ENCODE results near the gene SUPV3L1. TPM values are rescaled to one million over a fixed set of nuclear protein-coding genes. Genes with fewer than 3 reads are reported as not detected.
"Not testable (repeated sequence)": the region's sequence is repeated elsewhere in the genome, so short reads cannot be mapped to it uniquely, and the experiment has no call there.

The SUPV3L1 gene
- 10 to 100 TPM; 15.4 to 26.3 (median 21.5) TPM for polyA plus RNA-seq (ENCODE audit: low read depth in 6 of 6)

- peak; percentile 91 for DNase-seq
- peaks cover 7% of the 10 kb centered on the region in 2 donors for H3K36me3 Mint-ChIP-seq
- peak; percentile 80 to 83 for ATAC-seq (ENCODE audit: low read depth in 2 of 2)
- no peaks in the 10 kb centered on the region for H3K27me3 Mint-ChIP-seq
- peaks cover 0 to 1% (median 0%) of the 10 kb centered on the region in 7 donors for H3K9me3 Mint-ChIP-seq
- H3K27ac Mint-ChIP-seq: peak within 1 kb of the TSS; percentile 100
- peaks cover 29 to 48% (median 34%) of the 10 kb centered on the region in 3 donors for H3K4me1 Mint-ChIP-seq
- H3K4me3 Mint-ChIP-seq: peak within 1 kb of the TSS; percentile 92 to 98 (median 96)
These were observed at the start of gene SUPV3L1 for GRCh38 chr10:69179743-69180524. Gene SUPV3L1 (plus strand): TSS chr10:69180234. CDS start chr10:69180292, 58 bp downstream.

- ATAC-seq (ENCODE audit: low read depth in 2 of 2) (no peak), DNase-seq (no peak)
- H3K36me3 Mint-ChIP-seq: peaks cover 0 to 13% of the 10 kb centered on the region in 2 donors
- H3K27ac Mint-ChIP-seq: peak overlapping the region in 2 of 6 donors; percentile 7 to 35
- no peaks in the 10 kb centered on the region for H3K9me3 Mint-ChIP-seq
- H3K4me3 Mint-ChIP-seq: no peak overlapping the region
- H3K4me1 Mint-ChIP-seq: peaks cover 21 to 30% (median 24%) of the 10 kb centered on the region in 3 donors
- no peaks in the 10 kb centered on the region for H3K27me3 Mint-ChIP-seq
These were observed 49.8 kb upstream of the SUPV3L1 start for GRCh38 chr10:69130251-69130650.

GRCh38 chr10:69139961-69140360 is 40.1 kb upstream of the SUPV3L1 start:
- Mint-ChIP-seq H3K4me1 (peaks cover 18 to 38% (median 18%) of the 10 kb centered on the region in 3 donors), H3K27me3 (no peaks in the 10 kb centered on the region), H3K36me3 (peaks cover 0 to 4% of the 10 kb centered on the region in 2 donors), H3K4me3 (peak overlapping the region in 1 of 8 donors; percentile 52), H3K9me3 (no peaks in the 10 kb centered on the region), H3K27ac (no peak overlapping the region)
- ATAC-seq (ENCODE audit: low read depth in 2 of 2) (no peak), DNase-seq (no peak)

- H3K27me3 Mint-ChIP-seq: no peaks in the 10 kb centered on the region
- no peaks in the 10 kb centered on the region for H3K9me3 Mint-ChIP-seq
- no peak for ATAC-seq (ENCODE audit: low read depth in 2 of 2)
- no peaks in the 10 kb centered on the region for H3K36me3 Mint-ChIP-seq
- H3K4me3 Mint-ChIP-seq: no peak overlapping the region
- peak overlapping the region in 1 of 6 donors; percentile 7 for H3K27ac Mint-ChIP-seq
- no peak for DNase-seq
- H3K4me1 Mint-ChIP-seq: peaks cover 18 to 39% (median 18%) of the 10 kb centered on the region in 3 donors
These were observed 38.7 kb upstream of the SUPV3L1 start for GRCh38 chr10:69141304-69141703.

GRCh38 chr10:69142074-69142473 is 38.0 kb upstream of the SUPV3L1 start:
- not testable (repeated sequence) for H3K4me3 Mint-ChIP-seq; H3K36me3 Mint-ChIP-seq; H3K27me3 Mint-ChIP-seq; DNase-seq; H3K9me3 Mint-ChIP-seq; ATAC-seq (ENCODE audit: low read depth in 2 of 2)
- peaks cover 22 to 45% (median 22%) of the 10 kb centered on the region in 3 donors for H3K4me1 Mint-ChIP-seq
- H3K27ac Mint-ChIP-seq: peak overlapping the region in 1 of 6 donors; percentile 78

- no peak for ATAC-seq (ENCODE audit: low read depth in 2 of 2)
- DNase-seq: no peak
- Mint-ChIP-seq H3K4me1 (peaks cover 22 to 45% (median 24%) of the 10 kb centered on the region in 3 donors), H3K9me3 (no peaks in the 10 kb centered on the region), H3K27me3 (no peaks in the 10 kb centered on the region), H3K36me3 (no peaks in the 10 kb centered on the region), H3K27ac (no peak overlapping the region), H3K4me3 (no peak overlapping the region)
These were observed 37.1 kb upstream of the SUPV3L1 start for GRCh38 chr10:69142983-69143382.

GRCh38 chr10:69145329-69145728 is 34.7 kb upstream of the SUPV3L1 start:
- Mint-ChIP-seq H3K4me3 (no peak overlapping the region), H3K27ac (no peak overlapping the region), H3K27me3 (no peaks in the 10 kb centered on the region), H3K9me3 (no peaks in the 10 kb centered on the region), H3K36me3 (no peaks in the 10 kb centered on the region), H3K4me1 (peaks cover 20 to 34% (median 26%) of the 10 kb centered on the region in 3 donors)
- ATAC-seq (ENCODE audit: low read depth in 2 of 2) (no peak), DNase-seq (no peak)

- Mint-ChIP-seq H3K9me3 (no peaks in the 10 kb centered on the region), H3K27me3 (no peaks in the 10 kb centered on the region), H3K4me3 (no peak overlapping the region), H3K27ac (no peak overlapping the region), H3K4me1 (peaks cover 19 to 31% (median 29%) of the 10 kb centered on the region in 3 donors), H3K36me3 (no peaks in the 10 kb centered on the region)
- ATAC-seq (ENCODE audit: low read depth in 2 of 2) (no peak), DNase-seq (no peak)
These were observed 34.2 kb upstream of the SUPV3L1 start for GRCh38 chr10:69145864-69146263.

GRCh38 chr10:69146759-69147158 is 33.3 kb upstream of the SUPV3L1 start:
- DNase-seq (no peak), ATAC-seq (ENCODE audit: low read depth in 2 of 2) (no peak)
- Mint-ChIP-seq H3K27me3 (no peaks in the 10 kb centered on the region), H3K27ac (peak overlapping the region in 3 of 6 donors; percentile 8 to 35 (median 33)), H3K4me3 (no peak overlapping the region), H3K9me3 (no peaks in the 10 kb centered on the region), H3K36me3 (no peaks in the 10 kb centered on the region), H3K4me1 (peaks cover 17 to 31% (median 25%) of the 10 kb centered on the region in 3 donors)

- ATAC-seq (ENCODE audit: low read depth in 2 of 2) (no peak), DNase-seq (no peak)
- Mint-ChIP-seq H3K36me3 (no peaks in the 10 kb centered on the region), H3K27ac (no peak overlapping the region), H3K4me1 (peaks cover 9 to 19% (median 10%) of the 10 kb centered on the region in 3 donors), H3K4me3 (no peak overlapping the region), H3K9me3 (no peaks in the 10 kb centered on the region), H3K27me3 (no peaks in the 10 kb centered on the region)
These were observed 28.1 kb upstream of the SUPV3L1 start for GRCh38 chr10:69151984-69152383.

- Mint-ChIP-seq H3K36me3 (peaks cover 0 to 3% of the 10 kb centered on the region in 2 donors), H3K27me3 (no peaks in the 10 kb centered on the region), H3K4me3 (no peak overlapping the region), H3K27ac (no peak overlapping the region), H3K9me3 (no peaks in the 10 kb centered on the region), H3K4me1 (peaks cover 9 to 14% (median 10%) of the 10 kb centered on the region in 3 donors)
- DNase-seq (no peak), ATAC-seq (ENCODE audit: low read depth in 2 of 2) (no peak)
These were observed 26.8 kb upstream of the SUPV3L1 start for GRCh38 chr10:69153227-69153626.

GRCh38 chr10:69160809-69161241 is 19.2 kb upstream of the SUPV3L1 start:
- Mint-ChIP-seq H3K27me3 (no peaks in the 10 kb centered on the region), H3K27ac (peak overlapping the region in 1 of 6 donors; percentile 4), H3K9me3 (no peaks in the 10 kb centered on the region), H3K4me1 (peaks cover 0 to 4% (median 0%) of the 10 kb centered on the region in 3 donors), H3K36me3 (peaks cover 0 to 7% of the 10 kb centered on the region in 2 donors), H3K4me3 (no peak overlapping the region)
- DNase-seq (no peak), ATAC-seq (ENCODE audit: low read depth in 2 of 2) (no peak)

GRCh38 chr10:69168493-69168892 is 11.5 kb upstream of the SUPV3L1 start:
- no peak overlapping the region for H3K27ac Mint-ChIP-seq
- no peaks in the 10 kb centered on the region for H3K9me3 Mint-ChIP-seq
- H3K4me3 Mint-ChIP-seq: no peak overlapping the region
- H3K4me1 Mint-ChIP-seq: no peaks in the 10 kb centered on the region
- no peaks in the 10 kb centered on the region for H3K27me3 Mint-ChIP-seq
- peaks cover 0 to 9% of the 10 kb centered on the region in 2 donors for H3K36me3 Mint-ChIP-seq
- ATAC-seq (ENCODE audit: low read depth in 2 of 2) (no peak), DNase-seq (no peak)

Measured in naive B cell (primary cell).